ENCODE results near the gene PRR20E.
"Not testable (repeated sequence)": the region's sequence is repeated elsewhere in the genome, so short reads cannot be mapped to it uniquely, and the experiment has no call there.

The PRR20E gene

DNA sequence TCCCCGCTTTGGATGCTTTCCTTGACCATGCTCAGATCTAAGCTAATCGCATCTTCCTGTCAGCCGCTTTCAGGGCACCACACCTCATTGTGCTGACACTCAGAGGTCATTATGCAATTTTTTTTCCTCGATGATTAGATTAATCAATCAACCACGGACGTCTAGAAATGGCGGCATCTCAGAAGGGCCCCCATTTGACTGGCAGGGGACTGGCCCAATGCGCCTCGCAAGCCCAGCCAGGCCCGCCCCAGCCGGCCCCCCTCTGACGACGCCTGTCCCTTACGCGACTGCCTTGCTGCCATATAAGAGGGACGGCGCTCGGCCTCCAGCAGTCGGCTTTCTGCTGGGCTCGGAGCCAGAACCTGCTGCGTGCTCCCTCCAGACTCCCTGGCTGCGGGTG, at the start of gene PRR20E:
PRR20E (plus strand) TSS at position 301 of the 400 bp plus-strand sequence. CDS start 387 bp downstream, outside the sequence.
- not testable (repeated sequence) for DNase-seq

DNA sequence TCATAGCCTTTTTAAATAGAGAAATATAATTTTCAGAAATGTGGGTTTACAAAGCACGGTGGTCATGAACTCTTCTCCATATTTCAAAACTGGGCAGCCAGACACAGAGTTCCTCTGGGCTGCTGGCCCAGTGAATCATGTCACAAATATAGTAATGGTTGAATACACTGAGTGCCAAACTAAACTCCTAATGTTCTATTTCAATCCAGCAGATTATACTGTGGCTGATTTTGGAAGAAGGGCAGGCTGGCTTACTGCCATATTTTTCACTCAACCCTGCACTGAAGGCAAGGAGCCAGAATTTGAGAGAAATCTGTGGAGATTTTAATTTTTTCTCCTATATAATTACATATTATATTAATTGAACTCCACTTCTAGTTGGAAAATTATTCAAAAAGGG, 43.3 kb upstream of the PRR20E start:
- DNase-seq = no peak

DNA sequence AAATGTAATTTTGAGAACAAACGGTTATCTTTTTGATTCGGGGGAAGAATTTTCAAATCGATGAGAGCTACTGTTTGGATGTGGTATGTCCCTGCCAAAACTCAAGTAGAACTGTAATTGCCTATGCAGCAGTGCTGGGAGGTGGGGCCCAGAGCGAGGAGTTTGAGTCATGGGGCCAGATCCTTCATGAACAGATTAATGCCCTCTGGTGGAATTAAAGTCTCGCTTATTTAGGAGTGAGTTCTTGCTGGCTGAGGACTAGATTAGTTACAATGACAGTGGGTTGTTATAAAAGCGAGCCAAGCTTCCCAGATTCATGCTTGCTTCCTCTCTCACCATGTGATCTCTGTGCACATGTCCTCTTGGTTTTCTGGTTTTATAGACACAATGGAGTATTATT, 38.1 kb upstream of the PRR20E start:
- no peak for DNase-seq

DNA sequence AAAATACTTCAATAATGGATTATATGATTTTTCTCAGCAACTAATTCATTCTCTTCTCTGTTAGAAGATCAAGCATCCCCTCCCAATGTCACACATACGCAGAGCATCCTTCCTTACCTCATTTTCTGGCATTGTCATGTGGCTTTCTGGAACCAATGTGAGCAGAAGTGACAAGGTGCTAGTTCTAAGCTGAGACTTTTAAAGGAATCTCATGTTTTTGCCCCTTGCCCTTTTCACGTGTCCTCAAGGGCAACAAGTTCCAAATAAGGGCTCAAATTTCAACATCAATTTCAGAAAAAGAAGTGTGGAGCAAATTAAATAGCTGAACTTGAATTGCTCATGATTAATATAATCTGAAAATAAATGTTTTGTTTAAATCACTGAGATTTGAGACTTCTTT, 30.9 kb upstream of the PRR20E start:
- DNase-seq = no peak

DNA sequence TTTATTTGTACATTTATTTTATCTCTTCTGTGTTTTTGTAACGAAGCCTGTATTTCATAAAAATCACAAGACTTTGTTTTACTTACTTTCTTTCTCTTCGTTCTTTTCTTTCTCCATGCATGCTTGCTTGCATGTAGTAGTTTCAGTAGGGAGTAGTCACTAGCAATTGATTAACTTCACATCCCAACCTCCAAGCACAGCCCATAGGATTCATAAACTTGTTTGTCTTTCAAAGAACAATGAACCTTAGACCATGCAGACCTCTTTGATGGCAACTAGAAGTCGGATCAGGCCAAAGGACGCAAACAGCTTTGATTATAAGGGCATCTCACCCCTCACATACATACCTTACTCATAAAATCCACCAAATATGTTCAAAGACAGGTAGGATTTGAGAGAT, 29.4 kb upstream of the PRR20E start:
- DNase-seq = no peak

DNA sequence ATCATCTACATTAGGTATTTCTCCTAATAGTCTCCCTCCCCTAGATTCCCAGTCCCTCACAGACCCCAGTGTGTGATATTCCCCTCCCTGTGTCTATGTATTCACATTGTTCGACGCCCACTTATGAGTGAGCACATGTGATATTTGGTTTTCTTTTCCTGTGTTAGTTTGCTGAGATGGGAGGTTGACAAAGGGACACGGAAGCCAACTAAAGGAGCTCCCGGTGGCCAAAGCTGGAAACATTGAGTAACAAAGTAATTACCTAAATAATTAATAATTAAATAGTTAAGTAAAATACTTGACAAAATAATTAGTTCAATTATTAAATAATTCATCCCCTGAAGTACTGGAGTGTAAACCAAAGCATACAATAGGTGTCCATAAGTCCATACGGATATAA, 28.0 kb upstream of the PRR20E start:
- DNase-seq = no peak

DNA sequence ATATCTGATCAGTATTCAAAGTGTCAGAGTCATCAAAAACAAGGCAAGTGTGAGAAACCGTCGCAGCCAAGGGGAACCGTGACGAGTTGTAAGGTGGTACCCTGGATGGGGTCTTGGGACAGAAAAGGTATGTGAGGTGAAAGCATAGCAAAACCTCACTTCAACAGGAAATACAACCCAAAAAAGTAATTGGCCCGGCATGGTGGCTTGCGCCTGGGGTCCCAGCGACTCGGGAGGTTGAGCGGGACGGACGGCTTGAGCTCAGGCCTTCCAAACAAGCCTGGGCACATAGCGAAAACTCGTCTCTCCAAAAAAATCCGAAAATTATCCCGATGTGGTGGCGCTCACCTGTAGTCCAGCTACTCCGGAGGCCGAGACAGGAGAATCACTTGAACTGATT, 27.2 kb upstream of the PRR20E start:
- DNase-seq = not testable (repeated sequence)

DNA sequence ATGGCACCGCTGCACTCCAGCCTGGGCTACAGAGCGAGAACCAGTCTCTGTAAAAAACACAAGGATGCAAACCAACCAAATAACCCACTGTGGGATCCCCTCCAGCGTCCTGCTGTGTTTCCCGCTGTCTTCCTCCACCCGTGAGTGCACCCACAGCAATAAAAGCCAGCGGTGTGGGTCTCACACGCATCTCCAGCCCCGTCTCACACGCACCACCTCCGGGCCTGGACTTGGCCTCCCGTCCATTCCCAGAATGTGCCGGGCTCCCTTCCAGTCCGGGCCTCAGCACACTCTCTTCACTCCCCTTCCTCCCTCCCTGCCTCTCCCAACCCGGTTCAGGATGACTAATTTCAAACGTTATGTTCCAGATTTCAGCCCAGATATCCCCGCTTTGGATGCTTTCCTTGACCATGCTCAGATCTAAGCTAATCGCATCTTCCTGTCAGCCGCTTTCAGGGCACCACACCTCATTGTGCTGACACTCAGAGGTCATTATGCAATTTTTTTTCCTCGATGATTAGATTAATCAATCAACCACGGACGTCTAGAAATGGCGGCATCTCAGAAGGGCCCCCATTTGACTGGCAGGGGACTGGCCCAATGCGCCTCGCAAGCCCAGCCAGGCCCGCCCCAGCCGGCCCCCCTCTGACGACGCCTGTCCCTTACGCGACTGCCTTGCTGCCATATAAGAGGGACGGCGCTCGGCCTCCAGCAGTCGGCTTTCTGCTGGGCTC, 26.6 kb upstream of the PRR20E start, which contains the start of gene PRR20A:
PRR20A (plus strand) TSS at position 684 of the 734 bp plus-strand sequence. CDS start 387 bp downstream, outside the sequence.
- DNase-seq = not testable (repeated sequence)

DNA sequence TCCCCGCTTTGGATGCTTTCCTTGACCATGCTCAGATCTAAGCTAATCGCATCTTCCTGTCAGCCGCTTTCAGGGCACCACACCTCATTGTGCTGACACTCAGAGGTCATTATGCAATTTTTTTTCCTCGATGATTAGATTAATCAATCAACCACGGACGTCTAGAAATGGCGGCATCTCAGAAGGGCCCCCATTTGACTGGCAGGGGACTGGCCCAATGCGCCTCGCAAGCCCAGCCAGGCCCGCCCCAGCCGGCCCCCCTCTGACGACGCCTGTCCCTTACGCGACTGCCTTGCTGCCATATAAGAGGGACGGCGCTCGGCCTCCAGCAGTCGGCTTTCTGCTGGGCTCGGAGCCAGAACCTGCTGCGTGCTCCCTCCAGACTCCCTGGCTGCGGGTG, 19.8 kb upstream of the PRR20E start, which contains the start of gene PRR20B:
PRR20B (plus strand) TSS at position 301 of the 400 bp plus-strand sequence. CDS start 387 bp downstream, outside the sequence.
- DNase-seq = not testable (repeated sequence)

DNA sequence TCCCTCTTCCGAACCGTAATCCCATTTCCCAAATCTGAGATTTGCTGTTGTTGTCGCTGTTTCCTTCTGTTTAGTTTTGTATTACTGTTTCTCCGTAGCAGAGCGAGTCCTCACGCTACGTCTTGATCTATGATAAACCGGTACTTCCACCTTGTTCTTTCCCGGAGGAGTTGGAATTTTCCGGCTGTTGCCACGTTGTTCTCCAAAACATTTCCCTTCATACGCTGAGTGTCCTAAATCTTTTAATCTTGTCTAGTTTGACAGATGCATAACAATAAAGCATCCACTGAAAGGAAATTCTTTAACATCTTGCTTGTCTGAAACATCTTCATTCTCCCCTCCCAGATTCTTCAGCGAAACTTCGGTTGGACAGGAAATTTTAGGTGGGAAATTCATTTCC, 18.9 kb upstream of the PRR20E start:
- DNase-seq = not testable (repeated sequence)

DNA sequence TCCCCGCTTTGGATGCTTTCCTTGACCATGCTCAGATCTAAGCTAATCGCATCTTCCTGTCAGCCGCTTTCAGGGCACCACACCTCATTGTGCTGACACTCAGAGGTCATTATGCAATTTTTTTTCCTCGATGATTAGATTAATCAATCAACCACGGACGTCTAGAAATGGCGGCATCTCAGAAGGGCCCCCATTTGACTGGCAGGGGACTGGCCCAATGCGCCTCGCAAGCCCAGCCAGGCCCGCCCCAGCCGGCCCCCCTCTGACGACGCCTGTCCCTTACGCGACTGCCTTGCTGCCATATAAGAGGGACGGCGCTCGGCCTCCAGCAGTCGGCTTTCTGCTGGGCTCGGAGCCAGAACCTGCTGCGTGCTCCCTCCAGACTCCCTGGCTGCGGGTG, 13.2 kb upstream of the PRR20E start, which contains the start of gene PRR20C:
PRR20C (plus strand) TSS at position 301 of the 400 bp plus-strand sequence. CDS start 387 bp downstream, outside the sequence.
- DNase-seq = not testable (repeated sequence)

DNA sequence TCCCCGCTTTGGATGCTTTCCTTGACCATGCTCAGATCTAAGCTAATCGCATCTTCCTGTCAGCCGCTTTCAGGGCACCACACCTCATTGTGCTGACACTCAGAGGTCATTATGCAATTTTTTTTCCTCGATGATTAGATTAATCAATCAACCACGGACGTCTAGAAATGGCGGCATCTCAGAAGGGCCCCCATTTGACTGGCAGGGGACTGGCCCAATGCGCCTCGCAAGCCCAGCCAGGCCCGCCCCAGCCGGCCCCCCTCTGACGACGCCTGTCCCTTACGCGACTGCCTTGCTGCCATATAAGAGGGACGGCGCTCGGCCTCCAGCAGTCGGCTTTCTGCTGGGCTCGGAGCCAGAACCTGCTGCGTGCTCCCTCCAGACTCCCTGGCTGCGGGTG, 6.7 kb upstream of the PRR20E start, which contains the start of gene PRR20D:
PRR20D (plus strand) TSS at position 301 of the 400 bp plus-strand sequence. CDS start 387 bp downstream, outside the sequence.
- not testable (repeated sequence) for DNase-seq

DNA sequence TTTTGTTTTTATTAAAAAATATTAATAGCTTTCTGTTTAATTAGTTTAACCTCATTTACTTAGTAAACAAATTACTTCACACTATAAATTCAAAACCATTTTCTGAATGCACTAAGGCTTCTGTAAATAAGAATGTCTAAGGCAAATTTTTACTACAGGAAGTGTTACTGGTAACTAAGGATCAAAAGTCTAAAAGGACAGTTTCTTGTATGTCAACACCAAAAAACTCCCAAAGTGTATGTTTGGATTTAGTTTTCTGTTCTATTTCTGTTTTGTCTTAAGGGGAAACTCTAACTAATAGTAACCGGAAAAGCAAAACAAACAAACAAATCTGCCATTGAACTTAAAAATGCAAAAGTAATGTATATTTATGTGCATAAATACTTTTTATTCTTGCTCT, 24.7 kb downstream of the PRR20E start:
- no peak for DNase-seq

DNA sequence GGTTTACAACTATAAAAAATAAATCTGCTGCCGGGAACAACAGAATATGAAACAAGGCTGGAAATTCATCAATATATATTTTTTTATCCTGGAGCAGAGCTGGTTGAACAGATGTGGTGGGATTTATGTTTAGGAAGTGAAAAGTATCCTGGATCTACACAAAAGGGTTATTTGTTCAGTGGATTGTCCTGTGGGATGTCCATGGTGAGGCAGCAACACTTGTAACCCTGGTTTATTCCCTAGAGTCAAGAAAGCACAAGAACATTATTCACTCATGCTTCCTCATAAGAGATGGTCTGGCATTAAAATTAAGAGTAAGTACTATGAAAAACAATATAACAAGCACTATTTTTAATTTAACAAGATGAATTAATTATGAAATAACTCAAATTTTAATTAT, 46.0 kb downstream of the PRR20E start:
- DNase-seq = no peak

All from stimulated activated CD4-positive, alpha-beta T cell treated with anti-CD3 and anti-CD28 coated beads, Interleukin-4, amount 100 ng/mL, for 24 hours (primary cell).